Left kidney (tissue), 2 donors: ENCODE measurements around the gene SSBP2. TPM values are rescaled to one million over a fixed set of nuclear protein-coding genes. Genes with fewer than 3 reads are reported as not detected.
"Not testable (repeated sequence)": the region's sequence is repeated elsewhere in the genome, so short reads cannot be mapped to it uniquely, and the experiment has no call there.

Experiments used
- DNase-seq: peaks from one replicate; pipeline ENCODE4 v3.0.0-alpha.2; 2013
- polyA plus RNA-seq: library from polyadenylated mRNA; unstranded; fragments of 120-200 nt; gene quantifications from one replicate; pipeline ENCODE4 v1.2.1, GENCODE V29; 2013; ENCODE audit not compliant: insufficient read length

The SSBP2 gene
- polyA plus RNA-seq, 1 donor, result 98.5 TPM

GRCh38 chr5:81525690-81526089, 225.2 kb downstream of the SSBP2 start:
- no peak for DNase-seq

GRCh38 chr5:81524015-81524414, 226.9 kb downstream of the SSBP2 start:
- no peak for DNase-seq

- DNase-seq, result no peak
Observed at GRCh38 chr5:81522571-81522970, 228.3 kb downstream of the SSBP2 start.

GRCh38 chr5:81520769-81521168, 230.1 kb downstream of the SSBP2 start:
- DNase-seq, result no peak

GRCh38 chr5:81519217-81519905, 231.5 kb downstream of the SSBP2 start:
- DNase-seq, result no peak

GRCh38 chr5:81517462-81517861, 233.4 kb downstream of the SSBP2 start:
- no peak for DNase-seq

GRCh38 chr5:81516091-81516490, 234.8 kb downstream of the SSBP2 start:
- no peak for DNase-seq

GRCh38 chr5:81513982-81514381, 236.9 kb downstream of the SSBP2 start:
- no peak for DNase-seq

- DNase-seq, result no peak
Observed at GRCh38 chr5:81513473-81513872, 237.4 kb downstream of the SSBP2 start.

- peak; percentile 82 for DNase-seq
Observed at GRCh38 chr5:81506900-81507588, 243.9 kb downstream of the SSBP2 start.

- DNase-seq, result no peak
Observed at GRCh38 chr5:81506378-81506777, 244.5 kb downstream of the SSBP2 start.

- DNase-seq, result no peak
Observed at GRCh38 chr5:81505672-81506071, 245.2 kb downstream of the SSBP2 start.

- DNase-seq, result not testable (repeated sequence)
Observed at GRCh38 chr5:81503602-81504001, 247.3 kb downstream of the SSBP2 start.

GRCh38 chr5:81495286-81495685, 255.6 kb downstream of the SSBP2 start:
- no peak for DNase-seq

GRCh38 chr5:81488862-81489261, 262.0 kb downstream of the SSBP2 start:
- no peak for DNase-seq

GRCh38 chr5:81486711-81487110, 264.2 kb downstream of the SSBP2 start:
- DNase-seq, result no peak

- DNase-seq, result no peak
Observed at GRCh38 chr5:81482595-81482994, 268.3 kb downstream of the SSBP2 start.

- DNase-seq, result not testable (repeated sequence)
Observed at GRCh38 chr5:81473395-81473794, 277.5 kb downstream of the SSBP2 start.

GRCh38 chr5:81469676-81470075, 281.2 kb downstream of the SSBP2 start:
- no peak for DNase-seq

GRCh38 chr5:81450940-81451339, 300.0 kb downstream of the SSBP2 start:
- no peak for DNase-seq

GRCh38 chr5:81435023-81435422, 315.9 kb downstream of the SSBP2 start:
- no peak for DNase-seq

GRCh38 chr5:81429985-81430384, 320.9 kb downstream of the SSBP2 start:
- no peak for DNase-seq

- DNase-seq, result no peak
Observed at GRCh38 chr5:81429363-81429762, 321.5 kb downstream of the SSBP2 start.

- DNase-seq, result no peak
Observed at GRCh38 chr5:81428861-81429260, 322.0 kb downstream of the SSBP2 start.
